T-helper 2 cell (primary cell): ENCODE measurements around the gene WDR82.

Experiments used
- DNase-seq, 5 experiments: peaks; one replicate each; pipeline versions ENCODE4 v3.0.0 to v3.0.0-alpha.2; 2012 to 2022
- total RNA-seq, 2 donors: gene quantifications; one replicate each; lab custom pipeline; 2026; lab: John Stamatoyannopoulos, UW

Gene WDR82, protein sequence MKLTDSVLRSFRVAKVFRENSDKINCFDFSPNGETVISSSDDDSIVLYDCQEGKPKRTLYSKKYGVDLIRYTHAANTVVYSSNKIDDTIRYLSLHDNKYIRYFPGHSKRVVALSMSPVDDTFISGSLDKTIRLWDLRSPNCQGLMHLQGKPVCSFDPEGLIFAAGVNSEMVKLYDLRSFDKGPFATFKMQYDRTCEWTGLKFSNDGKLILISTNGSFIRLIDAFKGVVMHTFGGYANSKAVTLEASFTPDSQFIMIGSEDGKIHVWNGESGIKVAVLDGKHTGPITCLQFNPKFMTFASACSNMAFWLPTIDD
- 260 to 270 reads per million in 2 donors for total RNA-seq

- peak; percentile 93 to 99 (median 97) for DNase-seq
These were observed at the start of gene WDR82 for GRCh38 chr3:52278510-52279069. Gene WDR82, minus strand, starts transcription at chr3:52278649. Its CDS starts 288 bp downstream, at chr3:52278361.

GRCh38 chr3:52327486-52328290 is 49.2 kb upstream of the WDR82 start:
- DNase-seq: no peak

DNA sequence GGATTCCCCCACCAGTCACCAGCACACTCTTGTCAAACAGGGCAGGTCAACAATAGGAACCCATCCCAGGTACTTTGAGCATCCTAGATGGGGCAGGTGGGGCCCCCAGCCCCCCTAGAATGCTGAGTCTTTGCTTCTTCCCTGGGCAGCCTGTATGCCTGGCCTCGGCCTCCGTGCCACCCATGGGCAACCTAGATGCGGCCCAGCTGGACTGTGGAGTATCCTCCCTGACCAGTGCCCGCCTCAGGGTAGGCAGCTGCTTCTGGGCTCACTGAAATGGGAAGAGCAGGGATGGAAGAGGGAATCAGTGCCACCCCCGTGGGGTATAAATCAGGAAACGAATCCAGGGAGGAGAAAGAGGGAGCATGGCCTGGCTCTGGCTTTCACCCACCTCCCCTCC is 48.5 kb upstream of the WDR82 start:
- no peak for DNase-seq

DNA sequence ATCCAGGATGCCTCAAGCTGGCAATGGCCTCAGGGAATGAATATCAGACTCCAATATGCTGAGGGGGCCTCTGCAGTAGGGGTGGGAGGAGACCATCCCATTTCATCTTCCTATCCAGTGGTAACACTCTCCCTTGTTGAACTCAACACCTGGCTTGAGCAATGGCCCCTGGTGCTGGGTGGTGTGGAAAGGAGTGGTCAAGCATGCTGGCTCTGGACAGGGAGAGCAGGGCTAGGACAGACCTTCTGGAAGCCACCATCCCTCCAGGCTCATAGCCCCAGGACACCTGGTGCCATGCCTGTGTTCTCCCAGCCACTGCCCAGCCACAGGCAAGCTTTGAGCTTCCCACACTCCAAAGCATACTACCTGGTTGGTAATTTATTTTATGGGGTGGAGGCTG is 47.2 kb upstream of the WDR82 start:
- no peak for DNase-seq

DNA sequence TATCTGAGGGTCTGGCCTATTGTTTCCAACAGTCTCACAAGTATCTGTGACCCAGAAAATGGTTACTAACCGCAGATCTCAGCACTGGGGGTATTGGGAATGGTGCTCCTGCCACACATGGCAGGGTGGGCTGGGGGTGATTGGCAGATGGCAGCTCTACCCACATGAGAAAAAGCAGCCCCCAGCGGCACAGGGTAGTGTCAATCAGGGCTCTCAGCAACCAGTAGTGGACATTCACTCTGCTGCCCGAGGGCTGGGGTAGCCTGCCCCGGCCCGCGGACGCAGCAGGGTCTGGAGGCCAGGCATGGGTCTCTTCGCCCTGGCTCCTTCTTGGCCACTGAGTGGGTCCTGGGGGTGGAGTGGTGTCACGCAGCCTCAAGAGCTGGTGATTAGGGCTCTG is 46.2 kb upstream of the WDR82 start:
- no peak for DNase-seq

GRCh38 chr3:52323526-52324295 is 45.3 kb upstream of the WDR82 start:
- no peak for DNase-seq

GRCh38 chr3:52322466-52322865 is 44.0 kb upstream of the WDR82 start:
- DNase-seq: no peak

DNA sequence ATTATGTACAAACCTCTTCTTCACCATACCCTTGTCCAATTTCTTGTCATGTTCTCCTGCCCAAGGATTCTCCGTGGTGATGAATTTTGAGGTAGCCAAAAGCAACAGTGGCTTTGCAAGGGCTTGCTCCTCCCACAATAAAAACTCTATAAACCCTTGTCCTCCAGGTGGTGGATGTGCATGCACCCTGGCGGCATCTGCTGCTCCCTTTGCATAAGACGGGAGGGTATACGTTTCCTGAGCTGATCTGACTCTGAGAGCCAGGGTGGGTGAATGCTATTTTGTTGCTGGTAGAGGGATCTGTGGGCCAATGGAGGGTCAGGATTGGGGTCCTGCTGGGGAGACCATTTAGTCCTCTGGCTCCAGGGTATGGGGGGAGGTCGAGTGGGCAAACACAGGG is 43.0 kb upstream of the WDR82 start:
- no peak for DNase-seq

DNA sequence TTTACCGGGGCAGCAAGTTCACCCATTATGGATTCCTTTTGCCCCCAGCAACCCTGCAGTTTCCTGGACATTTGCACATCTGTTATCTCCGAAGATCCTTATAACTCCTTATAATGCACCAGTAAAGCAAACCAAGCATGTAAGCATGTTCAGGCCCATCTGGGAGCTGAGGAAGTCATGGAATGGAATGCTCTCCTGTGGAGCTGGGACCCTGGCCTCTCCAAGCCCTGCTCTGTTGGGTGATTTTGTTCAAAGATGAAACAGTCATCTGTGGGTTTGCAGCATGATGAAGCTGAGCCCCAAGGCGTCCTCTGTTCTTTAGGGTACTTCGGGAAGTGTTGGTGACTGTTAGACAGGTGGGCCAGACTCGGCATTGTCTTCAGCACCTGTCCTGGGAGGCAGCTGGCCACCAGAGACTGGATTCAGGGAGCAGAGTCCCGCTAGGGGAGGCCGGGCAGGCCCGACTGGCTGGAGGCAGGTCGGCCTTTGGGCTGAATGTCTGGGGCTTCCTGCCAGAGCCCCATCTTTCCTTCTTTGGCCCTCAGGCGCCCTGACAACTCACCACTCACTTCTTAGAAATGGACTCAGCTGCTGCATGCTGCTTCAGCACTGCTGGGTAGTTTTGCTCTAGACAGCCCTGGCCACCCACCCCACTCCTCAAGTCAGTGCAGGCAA is 41.6 kb upstream of the WDR82 start:
- no peak for DNase-seq

DNA sequence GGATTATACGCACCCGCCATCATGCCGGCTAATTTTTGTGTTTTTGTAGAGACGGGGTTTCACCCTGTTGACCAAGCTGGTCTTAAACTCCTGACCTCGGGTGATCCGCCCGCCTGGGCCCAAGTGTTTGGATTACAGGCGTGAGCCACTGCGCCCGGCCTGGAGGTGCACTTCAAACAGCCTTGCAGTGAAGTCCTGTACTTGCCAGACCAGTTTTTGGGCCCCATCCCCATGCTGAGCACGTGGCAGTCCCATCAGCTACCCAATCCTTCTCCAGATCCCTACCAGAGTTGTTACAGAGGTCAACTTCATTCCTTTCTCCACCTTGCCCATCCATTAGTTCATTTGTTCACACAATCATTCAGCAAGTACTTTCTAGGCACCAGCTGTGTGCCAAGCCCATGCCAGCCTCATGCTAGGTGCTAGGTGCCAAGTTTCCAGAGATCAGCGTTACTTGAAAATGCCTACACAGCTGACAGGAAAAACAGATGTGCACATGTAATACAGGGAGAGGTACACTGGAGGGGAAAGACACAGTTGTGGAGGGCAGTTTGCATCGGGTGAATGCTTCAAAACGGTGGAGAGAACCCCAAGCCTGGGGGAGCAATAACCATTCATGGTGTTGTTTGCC is 39.9 kb upstream of the WDR82 start:
- DNase-seq: no peak

- DNase-seq: peak; percentile 47 to 74 (median 59)
These were observed 39.0 kb upstream of the WDR82 start for GRCh38 chr3:52317208-52318000.

- DNase-seq: no peak
These were observed 37.7 kb upstream of the WDR82 start, which contains the start of gene DNAH1 for GRCh38 chr3:52315977-52316764. Gene DNAH1, plus strand, starts transcription at chr3:52316319. Its CDS starts 6,124 bp downstream, at chr3:52322443.

- no peak for DNase-seq
These were observed 36.6 kb upstream of the WDR82 start for GRCh38 chr3:52315006-52315405.

DNA sequence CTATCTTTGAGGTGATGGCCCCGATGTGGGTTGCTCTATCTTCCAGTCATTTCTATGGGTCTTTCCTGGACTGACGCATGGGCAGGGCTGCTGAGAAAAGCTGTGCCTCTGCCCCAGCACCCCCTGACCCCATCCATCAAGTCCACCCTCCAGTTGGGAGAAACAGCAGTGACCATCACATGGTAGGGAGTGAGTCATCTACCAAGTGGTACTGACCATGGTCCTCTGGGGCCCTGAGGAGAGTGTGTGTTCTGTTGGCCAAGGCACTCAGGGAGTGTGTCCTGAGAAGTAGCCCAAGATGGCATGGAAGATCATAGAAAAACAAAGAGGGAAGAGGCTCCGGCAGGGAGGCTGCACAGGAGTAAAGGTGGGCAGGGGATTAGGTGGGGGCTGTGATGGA is 36.0 kb upstream of the WDR82 start:
- DNase-seq: no peak

GRCh38 chr3:52313774-52314188 is 35.3 kb upstream of the WDR82 start:
- no peak for DNase-seq

GRCh38 chr3:52313188-52313773 is 34.8 kb upstream of the WDR82 start:
- DNase-seq: no peak

DNA sequence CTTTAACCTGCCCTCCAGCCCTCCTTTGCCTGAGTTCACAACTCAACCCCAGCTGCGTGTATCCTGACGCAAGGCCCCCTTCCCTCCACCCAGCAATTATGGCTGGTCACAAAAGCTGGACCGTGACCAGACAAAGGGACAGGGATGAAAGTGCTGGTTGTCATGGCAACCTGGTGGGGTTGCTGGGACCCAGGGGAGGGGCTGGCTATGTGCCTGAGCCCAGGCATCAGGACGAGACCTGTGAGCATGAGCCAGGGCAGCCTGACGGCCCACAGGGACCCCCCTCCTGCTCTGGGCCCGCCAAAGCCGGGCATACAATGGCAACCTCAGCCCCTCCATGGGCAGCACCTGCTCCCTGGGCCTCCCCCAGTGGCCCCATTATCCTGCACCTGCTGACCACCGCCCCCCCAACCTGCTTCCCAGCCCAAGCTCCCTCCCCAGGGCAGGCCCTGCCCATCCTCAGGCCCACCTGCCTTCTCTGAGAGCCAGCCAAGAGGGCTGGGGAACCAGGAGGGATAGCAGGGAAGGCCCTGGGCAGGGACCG is 33.2 kb upstream of the WDR82 start:
- no peak for DNase-seq

DNA sequence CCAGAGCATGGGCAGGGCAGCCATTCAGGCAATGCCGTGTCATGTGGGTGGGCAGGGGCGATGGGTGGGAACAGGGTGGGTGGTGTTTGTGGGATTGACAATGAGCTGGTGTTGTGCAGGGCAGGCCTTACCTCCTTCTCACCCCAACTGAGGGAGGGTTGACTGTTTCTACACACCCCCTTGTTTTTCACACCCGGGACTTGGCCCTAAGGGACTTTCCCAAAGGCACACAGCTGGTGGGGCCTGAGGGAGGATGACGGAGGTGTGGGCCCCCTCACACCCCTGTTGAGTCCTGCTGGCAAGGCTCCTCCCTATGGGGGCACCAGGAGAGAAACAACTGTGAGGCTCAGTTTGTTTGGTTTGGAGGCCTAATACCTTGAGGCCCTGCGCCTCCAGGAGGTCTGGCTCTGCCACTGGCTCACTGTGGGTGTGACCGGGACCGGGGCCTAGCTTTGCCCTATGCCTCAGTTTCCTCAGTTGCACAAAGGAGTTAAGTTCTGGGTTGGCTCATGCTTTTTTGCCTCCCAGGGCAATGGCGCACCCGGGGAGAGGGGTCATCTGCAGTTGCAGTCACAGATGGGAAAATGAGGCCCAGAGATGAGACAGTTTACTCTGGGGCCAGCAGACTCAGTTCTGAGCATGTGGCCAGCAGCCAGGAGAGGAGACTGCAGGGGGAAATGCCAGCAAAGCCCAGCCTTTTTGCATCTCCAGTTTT is 32.6 kb upstream of the WDR82 start:
- DNase-seq: peak in 2 of 5 experiments; percentile 57 to 69

DNA sequence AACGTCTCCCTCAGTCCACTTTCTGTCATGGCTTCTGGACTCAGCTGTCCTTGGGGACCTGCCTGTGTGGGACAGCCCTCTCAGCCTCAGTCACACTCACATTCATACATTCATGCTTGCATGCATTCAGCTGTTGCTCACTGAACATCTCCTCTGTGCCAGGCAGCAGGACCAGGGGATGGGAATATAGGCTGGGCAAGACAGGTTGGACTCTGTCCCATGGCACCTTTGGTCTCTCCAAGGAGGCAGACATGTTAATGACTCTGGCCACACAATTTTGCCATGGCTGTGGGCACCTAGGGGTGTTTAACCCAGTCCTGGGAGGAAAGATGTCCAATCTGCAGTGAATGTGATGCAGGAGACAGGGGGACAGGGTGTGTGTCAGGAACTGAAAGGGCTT is 29.9 kb upstream of the WDR82 start:
- DNase-seq: no peak
